ENCODE results near the gene FBXO2.

DNA sequence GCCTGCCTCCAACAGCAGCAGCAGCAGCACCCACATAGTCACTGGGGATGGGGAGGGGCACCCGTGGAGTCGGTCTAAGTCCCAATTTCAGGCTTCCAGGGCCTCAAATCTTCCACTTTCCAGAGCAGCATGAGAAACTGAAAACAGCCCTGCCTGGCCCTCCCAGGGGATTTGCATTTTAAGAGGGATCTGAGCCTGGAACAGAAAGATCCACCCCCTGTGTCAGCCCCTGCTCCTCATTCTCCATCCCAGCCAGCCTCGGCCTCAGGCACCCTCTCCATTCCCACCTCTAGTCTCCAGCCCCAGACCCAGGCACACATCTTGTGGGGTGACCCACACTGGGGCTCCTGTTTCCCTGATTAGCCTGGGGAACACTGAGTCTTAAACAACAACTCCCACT, 51.8 kb downstream of the FBXO2 start:
- TF ChIP-seq CTCF (IDR thresholded peaks at IDR 0.05 in 2 of 3, conservative IDR thresholded peaks at IDR 0.05 in 1 of 3; ENCODE audit: control insufficient read depth in 2 of 3, extremely low read depth in 1 of 3, insufficient read depth in 1 of 3, low read depth in 3 of 3, low read length in 3 of 3), result no peak
- no peak for TF ChIP-seq SMARCA5 (IDR thresholded peaks at IDR 0.05)
- TF ChIP-seq E2F8 (IDR thresholded peaks at IDR 0.05; ENCODE audit: low read depth, partially characterized antibody), result no peak
- TF ChIP-seq ESRRA (IDR thresholded peaks at IDR 0.05; ENCODE audit: low read length), result no peak
- TF ChIP-seq, protein P1, sequence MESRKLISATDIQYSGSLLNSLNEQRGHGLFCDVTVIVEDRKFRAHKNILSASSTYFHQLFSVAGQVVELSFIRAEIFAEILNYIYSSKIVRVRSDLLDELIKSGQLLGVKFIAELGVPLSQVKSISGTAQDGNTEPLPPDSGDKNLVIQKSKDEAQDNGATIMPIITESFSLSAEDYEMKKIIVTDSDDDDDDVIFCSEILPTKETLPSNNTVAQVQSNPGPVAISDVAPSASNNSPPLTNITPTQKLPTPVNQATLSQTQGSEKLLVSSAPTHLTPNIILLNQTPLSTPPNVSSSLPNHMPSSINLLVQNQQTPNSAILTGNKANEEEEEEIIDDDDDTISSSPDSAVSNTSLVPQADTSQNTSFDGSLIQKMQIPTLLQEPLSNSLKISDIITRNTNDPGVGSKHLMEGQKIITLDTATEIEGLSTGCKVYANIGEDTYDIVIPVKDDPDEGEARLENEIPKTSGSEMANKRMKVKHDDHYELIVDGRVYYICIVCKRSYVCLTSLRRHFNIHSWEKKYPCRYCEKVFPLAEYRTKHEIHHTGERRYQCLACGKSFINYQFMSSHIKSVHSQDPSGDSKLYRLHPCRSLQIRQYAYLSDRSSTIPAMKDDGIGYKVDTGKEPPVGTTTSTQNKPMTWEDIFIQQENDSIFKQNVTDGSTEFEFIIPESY (IDR thresholded peaks at IDR 0.05), result no peak
- no peak for TF ChIP-seq ZNF207 (IDR thresholded peaks at IDR 0.05; ENCODE audit: borderline replicate concordance)
- no peak for TF ChIP-seq GABPA (IDR thresholded peaks at IDR 0.05; ENCODE audit: low read depth)
- TF ChIP-seq CREB1 (IDR thresholded peaks at IDR 0.05; ENCODE audit: low read depth), result no peak
- TF ChIP-seq BHLHE40 (IDR thresholded peaks at IDR 0.05; ENCODE audit: borderline replicate concordance in 1 of 2, low read depth in 2 of 2, low read length in 1 of 2), result no peak

Data from GM12878 (cell line).